GM12878 (cell line): ENCODE results near the gene UQCR11. TPM values are rescaled to one million over a fixed set of nuclear protein-coding genes. Genes with fewer than 3 reads are reported as not detected.

Experiments
- ATAC-seq: fragments of 200-7000 bp; cut with Tn5 transposase; 3 replicates; pipeline ENCODE4 v1.9.1; 2020; ENCODE audit warnings: mild to moderate bottlenecking, moderate library complexity
- BruUV-seq: library from RNA; stranded (reverse); fragments of 400-500 nt; replicated peaks from 2 replicates; lab custom pipeline; 2021; lab: Mats Ljungman, UMichigan
- CTCF ChIA-PET: fragments of 300-600 bp; sonication (Branson Sonifier 250); formaldehyde crosslinking; extraction: SDS; loops from one replicate; lab custom pipeline; 2021; ENCODE audit warnings: inconsistent platforms; lab: Yijun Ruan, JAX
- POLR2A ChIA-PET: fragments of 350-600 bp; formaldehyde crosslinking; extraction: SDS; loops from one replicate; lab custom pipeline; 2021; ENCODE audit warnings: inconsistent platforms; lab: Charles Lee
- RAD21 ChIA-PET: fragments of 300-600 bp; sonication (Branson Sonifier 250); formaldehyde crosslinking; loops from one replicate; lab custom pipeline; 2023; ENCODE audit warnings: antibody characterized with exemption; ENCODE audit not compliant: unreplicated experiment; lab: Charles Lee
- SMC1A ChIA-PET: fragments of 300-600 bp; sonication (Branson Sonifier 250); formaldehyde crosslinking; loops from one replicate; lab custom pipeline; 2023; ENCODE audit not compliant: unreplicated experiment, uncharacterized antibody; lab: Charles Lee
- DNase-seq: peaks from one replicate; pipeline ENCODE4 v3.0.0-alpha.2; 2011; ENCODE audit warnings: low read depth, low spot score
- FAIRE-seq: peaks from 3 replicates; lab custom pipeline; 2011; peaks lifted over from hg19 to GRCh38; lab: Jason Lieb, UNC
- H2AFZ ChIP-seq: 2 replicates; pipeline ENCODE4 v1.6.0; 2011; ENCODE audit warnings: low read depth, low read length, control low read depth; ENCODE audit not compliant: control insufficient read depth
- H3K27ac ChIP-seq: 2 replicates; pipeline ENCODE4 v1.5.1; 2011; ENCODE audit warnings: control low read depth; ENCODE audit not compliant: control insufficient read depth, insufficient read depth
- H3K27me3 ChIP-seq, 2 experiments: replicated peaks in 1 of 2; 2 replicates each; pipeline versions ENCODE4 v1.6.0 to v1.6.1; 2011; ENCODE audit warnings: low read length in 1 of 2; ENCODE audit not compliant: control insufficient read depth in 2 of 2, insufficient read depth in 2 of 2
- H3K36me3 ChIP-seq, 2 experiments: 2 replicates each; pipeline ENCODE4 v1.5.1; 2011; ENCODE audit warnings: low read length in 1 of 2; ENCODE audit not compliant: control insufficient read depth in 2 of 2, insufficient read depth in 2 of 2
- H3K4me1 ChIP-seq: 2 replicates; pipeline ENCODE4 v1.6.1; 2011; ENCODE audit warnings: mild to moderate bottlenecking, low read length, moderate library complexity, mixed read lengths; ENCODE audit not compliant: control insufficient read depth, insufficient read depth
- H3K4me2 ChIP-seq: 2 replicates; pipeline ENCODE4 v1.6.0; 2011; ENCODE audit warnings: control low read depth; ENCODE audit not compliant: control insufficient read depth, insufficient read depth
- H3K4me3 ChIP-seq: fragments of 200-600 bp; sonication (generic); 2 replicates; pipeline ENCODE4 v1.5.1; 2016
- H3K79me2 ChIP-seq: 2 replicates; pipeline ENCODE4 v1.6.0; 2011; ENCODE audit warnings: low read length; ENCODE audit not compliant: control insufficient read depth, insufficient read depth
- H3K9ac ChIP-seq: 2 replicates; pipeline ENCODE4 v1.8.0; 2011; ENCODE audit warnings: low read length, control low read depth, mixed read lengths; ENCODE audit not compliant: control insufficient read depth, insufficient read depth
- H3K9me3 ChIP-seq: replicated peaks from 3 replicates; pipeline ENCODE4 v1.5.1; 2011; ENCODE audit warnings: mild to moderate bottlenecking, low read length; ENCODE audit not compliant: control insufficient read depth, insufficient read depth
- H4K20me1 ChIP-seq: 2 replicates; pipeline ENCODE4 v1.6.0; 2011; ENCODE audit not compliant: control insufficient read depth, insufficient read depth
- CHD4 ChIP-seq: fragments of 200-600 bp; sonication (generic); IDR thresholded peaks from 2 replicates; pipeline ENCODE4 v1.6.1; 2016; ENCODE audit warnings: mild to moderate bottlenecking
- IRF4 ChIP-seq: IDR thresholded peaks from 2 replicates; pipeline ENCODE4 v1.6.1; 2011; ENCODE audit warnings: low read depth, low read length
- MXI1 ChIP-seq: fragments of 150-350 bp; IDR thresholded peaks from 2 replicates; pipeline ENCODE4 v1.6.1; 2011; ENCODE audit warnings: low read depth, mild to moderate bottlenecking, inconsistent platforms, low read length, improper control_type of control experiment
- NRF1 ChIP-seq: conservative IDR thresholded peaks from 2 replicates; pipeline ENCODE4 v1.6.1; 2011; ENCODE audit warnings: mild to moderate bottlenecking, low read depth, low read length, improper control_type of control experiment
- PML ChIP-seq: IDR thresholded peaks from 2 replicates; pipeline ENCODE4 v1.6.1; 2012; ENCODE audit warnings: low read length, inconsistent platforms
- RAD51 ChIP-seq: fragments of 450-650 bp; IDR thresholded peaks from 2 replicates; pipeline ENCODE4 v1.6.1; 2016; ENCODE audit warnings: moderate library complexity, mild to moderate bottlenecking, inconsistent platforms
- RELB ChIP-seq: fragments of 450-650 bp; IDR thresholded peaks from 2 replicates; pipeline ENCODE4 v1.6.1; 2017; ENCODE audit warnings: low read depth, mild to moderate bottlenecking, moderate library complexity
- ZNF217 ChIP-seq: fragments of 450-650 bp; IDR thresholded peaks from 2 replicates; pipeline ENCODE4 v1.6.1; 2017; ENCODE audit warnings: antibody characterized with exemption, mild to moderate bottlenecking
- WGBS: methylation state at CpG from one replicate; pipeline ENCODE4 v1.1.6; 2016; ENCODE audit warnings: low lambda C conversion rate; ENCODE audit not compliant: insufficient replicate concordance, insufficient coverage; ENCODE audit errors: missing lambda C conversion rate; 5-methylcytosine and 5-hydroxymethylcytosine counted together
- in situ Hi-C: fragments of 300-500 bp; cut with MboI; formaldehyde crosslinking; loops from 9 replicates; pipeline ENCODE4 v1.14.3; 2018; ENCODE audit warnings: mixed read lengths
- intact Hi-C: fragments of 100-400 bp; cut with micrococcal nuclease; formaldehyde crosslinking; loops from one replicate; pipeline ENCODE4 v1.14.2; 2022; ENCODE audit not compliant: unreplicated experiment
- polyA plus RNA-seq, 11 experiments: library from polyadenylated mRNA; depleted of rRNA in 4 of 11; unstranded in 6 of 11; stranded (reverse) in 5 of 11; fragments of >200 nt; fragmentation: Nextera tagmentation in 4 of 11; fragmentation: Illumina TruSeq in 1 of 11; extraction: Ambion mirVana in 4 of 11; extraction: Trizol in 1 of 11; gene quantifications; 1 replicate in 1 of 11; 2 replicates in 10 of 11; pipeline versions ENCODE4 v1.2.1 to v1.2.3, GENCODE V29; 2011 to 2016; ENCODE audit warnings: inconsistent platforms in 2 of 11, missing spikeins in 2 of 11, low read depth in 1 of 11
- total RNA-seq, 4 experiments: library from RNA; depleted of rRNA in 3 of 4; stranded (reverse); fragments of >200 nt in 3 of 4; fragmentation: Illumina TruSeq in 1 of 4; extraction: Trizol in 1 of 4; gene quantifications; 2 replicates each; pipeline versions ENCODE4 v1.2.1 to v1.2.3, GENCODE V29; 2013 to 2021
- TF ChIP-seq, protein P1 (sequence below): fragments of 450-650 bp; IDR thresholded peaks from 2 replicates; pipeline ENCODE4 v1.6.1; 2017; ENCODE audit warnings: mild to moderate bottlenecking
- TF ChIP-seq, protein P2 (sequence below): IDR thresholded peaks from 2 replicates; pipeline ENCODE4 v1.6.1; 2012; ENCODE audit warnings: mild to moderate bottlenecking, low read depth, low read length

Gene UQCR11
- total and polyA plus RNA-seq, 10 of the 15 experiments (the other 5 are each of a cell fraction or from before 2014, with no cell fraction given), result 28.6 to 586 (median 193) TPM

- no peak for FAIRE-seq
- Histone ChIP-seq H3K4me3 (no peak overlapping the region), H2AFZ (no peak overlapping the region), H3K27me3 (no peaks in the 10 kb centered on the region), H3K79me2 (no peaks in the 10 kb centered on the region), H4K20me1 (no peaks in the 10 kb centered on the region), H3K9ac (no peak overlapping the region), H3K36me3 (no peaks in the 10 kb centered on the region), H3K4me1 (no peaks in the 10 kb centered on the region), H3K27ac (no peak overlapping the region), H3K9me3 (no peaks in the 10 kb centered on the region), H3K4me2 (no peak overlapping the region)
- no peak for DNase-seq
- no peak for ATAC-seq
- in situ Hi-C loops (no loop called here), intact Hi-C loops (no loop called here)
- ChIA-PET POLR2A (interaction anchor here (0.6 kb wide), 1 partner anchor 128 kb away, joined by 4 read pairs; no protein-coding TSS in a partner anchor), SMC1A (no interaction called here), RAD21 (no interaction called here), CTCF (interaction anchor here (0.6 kb wide), 1 partner anchor 291 kb away, joined by 3 read pairs; no protein-coding TSS in a partner anchor)
- no peak for TF ChIP-seq NRF1
- no peak for TF ChIP-seq RAD51
- TF ChIP-seq CHD4, result no peak
- no peak for TF ChIP-seq PML
- TF ChIP-seq ZNF217, result no peak
- TF ChIP-seq RELB, result no peak
- no peak for TF ChIP-seq MXI1
- TF ChIP-seq, protein P1, sequence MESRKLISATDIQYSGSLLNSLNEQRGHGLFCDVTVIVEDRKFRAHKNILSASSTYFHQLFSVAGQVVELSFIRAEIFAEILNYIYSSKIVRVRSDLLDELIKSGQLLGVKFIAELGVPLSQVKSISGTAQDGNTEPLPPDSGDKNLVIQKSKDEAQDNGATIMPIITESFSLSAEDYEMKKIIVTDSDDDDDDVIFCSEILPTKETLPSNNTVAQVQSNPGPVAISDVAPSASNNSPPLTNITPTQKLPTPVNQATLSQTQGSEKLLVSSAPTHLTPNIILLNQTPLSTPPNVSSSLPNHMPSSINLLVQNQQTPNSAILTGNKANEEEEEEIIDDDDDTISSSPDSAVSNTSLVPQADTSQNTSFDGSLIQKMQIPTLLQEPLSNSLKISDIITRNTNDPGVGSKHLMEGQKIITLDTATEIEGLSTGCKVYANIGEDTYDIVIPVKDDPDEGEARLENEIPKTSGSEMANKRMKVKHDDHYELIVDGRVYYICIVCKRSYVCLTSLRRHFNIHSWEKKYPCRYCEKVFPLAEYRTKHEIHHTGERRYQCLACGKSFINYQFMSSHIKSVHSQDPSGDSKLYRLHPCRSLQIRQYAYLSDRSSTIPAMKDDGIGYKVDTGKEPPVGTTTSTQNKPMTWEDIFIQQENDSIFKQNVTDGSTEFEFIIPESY, result no peak
- TF ChIP-seq, protein P2, sequence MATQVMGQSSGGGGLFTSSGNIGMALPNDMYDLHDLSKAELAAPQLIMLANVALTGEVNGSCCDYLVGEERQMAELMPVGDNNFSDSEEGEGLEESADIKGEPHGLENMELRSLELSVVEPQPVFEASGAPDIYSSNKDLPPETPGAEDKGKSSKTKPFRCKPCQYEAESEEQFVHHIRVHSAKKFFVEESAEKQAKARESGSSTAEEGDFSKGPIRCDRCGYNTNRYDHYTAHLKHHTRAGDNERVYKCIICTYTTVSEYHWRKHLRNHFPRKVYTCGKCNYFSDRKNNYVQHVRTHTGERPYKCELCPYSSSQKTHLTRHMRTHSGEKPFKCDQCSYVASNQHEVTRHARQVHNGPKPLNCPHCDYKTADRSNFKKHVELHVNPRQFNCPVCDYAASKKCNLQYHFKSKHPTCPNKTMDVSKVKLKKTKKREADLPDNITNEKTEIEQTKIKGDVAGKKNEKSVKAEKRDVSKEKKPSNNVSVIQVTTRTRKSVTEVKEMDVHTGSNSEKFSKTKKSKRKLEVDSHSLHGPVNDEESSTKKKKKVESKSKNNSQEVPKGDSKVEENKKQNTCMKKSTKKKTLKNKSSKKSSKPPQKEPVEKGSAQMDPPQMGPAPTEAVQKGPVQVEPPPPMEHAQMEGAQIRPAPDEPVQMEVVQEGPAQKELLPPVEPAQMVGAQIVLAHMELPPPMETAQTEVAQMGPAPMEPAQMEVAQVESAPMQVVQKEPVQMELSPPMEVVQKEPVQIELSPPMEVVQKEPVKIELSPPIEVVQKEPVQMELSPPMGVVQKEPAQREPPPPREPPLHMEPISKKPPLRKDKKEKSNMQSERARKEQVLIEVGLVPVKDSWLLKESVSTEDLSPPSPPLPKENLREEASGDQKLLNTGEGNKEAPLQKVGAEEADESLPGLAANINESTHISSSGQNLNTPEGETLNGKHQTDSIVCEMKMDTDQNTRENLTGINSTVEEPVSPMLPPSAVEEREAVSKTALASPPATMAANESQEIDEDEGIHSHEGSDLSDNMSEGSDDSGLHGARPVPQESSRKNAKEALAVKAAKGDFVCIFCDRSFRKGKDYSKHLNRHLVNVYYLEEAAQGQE, result no peak
- no peak for TF ChIP-seq IRF4
- no TSS peak for BruUV-seq
- 88% methylated on average over 13 of the region's 13 CpGs for WGBS
These were observed 34.4 kb downstream of the UQCR11 start for GRCh38 chr19:1570836-1571235.
